GM21360 (cell line): ENCODE measurements around the gene RBMS1.
"Not testable (repeated sequence)": the region's sequence is repeated elsewhere in the genome, so short reads cannot be mapped to it uniquely, and the experiment has no call there.

Source experiments
- ATAC-seq: cut with Tn5 transposase; IDR thresholded peaks from one replicate; pipeline ENCODE4 v1.9.1; 2021; ENCODE audit warnings: mild to moderate bottlenecking, moderate library complexity; ENCODE audit not compliant: unreplicated experiment

The RBMS1 gene

DNA sequence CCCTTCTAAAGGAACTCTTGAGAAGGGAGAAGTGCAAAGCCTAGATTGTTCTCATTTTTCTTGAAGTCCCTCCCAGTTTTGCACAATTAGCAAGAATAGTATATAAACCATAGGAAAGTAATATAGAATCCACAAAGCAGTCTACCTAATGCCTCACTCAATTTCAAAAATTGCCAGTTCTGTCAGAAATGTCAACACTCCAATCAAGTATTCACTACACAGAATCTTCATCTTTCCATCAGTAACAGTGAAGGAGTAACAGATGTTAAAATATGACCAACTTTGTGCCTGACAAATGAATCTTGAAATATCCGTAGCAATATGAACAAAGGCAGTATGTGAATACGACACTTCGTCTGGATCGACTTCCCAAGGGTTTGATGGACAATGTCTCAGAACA lies 56.3 kb downstream of the RBMS1 start:
- no peak for ATAC-seq

DNA sequence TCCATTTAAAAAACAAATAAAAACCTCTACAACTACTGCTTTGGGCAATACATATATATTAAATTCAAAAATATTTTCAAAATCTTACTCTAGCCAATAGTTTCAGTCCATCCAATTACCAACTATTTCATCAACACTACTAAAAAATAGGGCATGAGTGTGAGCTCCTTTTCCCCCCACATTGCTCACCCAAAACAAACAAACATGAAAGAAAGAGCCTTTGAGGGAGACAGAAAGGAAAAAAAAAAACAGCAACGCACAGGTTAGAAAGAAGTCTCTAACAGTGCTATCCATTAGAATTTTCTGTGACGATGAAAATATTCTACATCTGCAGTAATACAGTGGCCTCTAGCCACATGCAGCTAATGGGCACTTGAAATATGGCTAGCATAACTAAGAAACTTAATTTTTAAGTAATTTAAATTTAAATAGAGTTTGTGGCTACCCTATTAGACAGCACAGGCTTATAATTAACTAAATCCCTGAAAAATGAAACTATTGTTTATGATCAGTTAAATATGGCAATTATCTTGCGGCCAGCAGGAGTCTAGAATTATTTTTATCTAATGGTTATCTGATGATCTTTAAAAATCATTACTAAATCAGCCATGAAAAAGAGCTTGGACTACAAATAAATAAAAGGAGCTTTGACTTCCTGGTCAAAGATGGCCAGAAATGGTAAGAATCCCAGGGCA lies 59.2 kb downstream of the RBMS1 start:
- ATAC-seq: no peak

DNA sequence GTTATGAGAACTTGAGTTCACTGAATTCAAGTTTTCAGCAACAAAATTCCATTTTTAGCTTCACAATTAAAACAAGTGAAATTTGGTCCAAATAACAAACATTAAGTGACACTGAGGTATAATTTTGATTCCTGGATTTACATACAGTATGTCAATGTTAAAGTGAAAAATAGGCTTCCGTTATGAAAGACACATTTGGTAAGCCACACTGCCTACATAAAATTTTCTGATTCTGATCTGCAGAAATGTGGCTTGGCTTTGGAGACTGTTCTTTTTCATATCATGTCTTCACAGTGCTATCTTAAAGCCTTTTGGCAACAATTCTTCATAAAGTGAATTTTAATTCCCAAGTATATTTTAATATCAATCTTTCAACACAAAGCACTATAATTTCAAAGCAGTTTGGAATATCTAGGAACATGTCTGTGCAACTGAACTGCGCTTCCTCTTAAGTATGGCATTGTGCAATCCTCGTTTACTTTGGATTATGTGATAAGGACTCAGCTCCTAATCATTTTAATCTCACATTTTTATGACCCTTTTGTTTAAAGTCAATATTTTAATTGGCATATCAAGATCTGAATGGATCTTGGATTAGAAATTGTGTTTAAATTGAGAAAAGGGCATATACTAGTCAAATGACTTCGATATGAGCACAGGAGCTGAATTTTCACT lies 60.0 kb downstream of the RBMS1 start:
- ATAC-seq: no peak

DNA sequence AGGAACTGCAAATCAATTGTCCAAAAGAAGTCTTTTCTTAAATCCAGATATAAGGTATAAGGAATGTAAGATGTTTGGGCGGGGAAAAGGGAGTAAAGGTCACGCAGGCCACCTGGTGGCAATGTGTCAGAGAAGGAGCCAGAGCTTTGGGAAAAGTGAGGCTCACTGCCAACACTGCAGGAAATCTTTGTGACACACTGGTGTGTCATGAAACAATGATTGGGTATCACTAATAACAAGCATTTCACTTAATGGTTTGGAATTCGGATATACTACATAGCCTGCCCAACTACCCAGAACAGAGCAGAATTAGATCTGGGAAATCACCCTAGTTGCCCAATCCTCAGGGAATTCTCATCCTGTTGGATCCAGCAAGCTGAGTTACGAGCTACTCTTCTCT lies 61.0 kb downstream of the RBMS1 start:
- no peak for ATAC-seq

DNA sequence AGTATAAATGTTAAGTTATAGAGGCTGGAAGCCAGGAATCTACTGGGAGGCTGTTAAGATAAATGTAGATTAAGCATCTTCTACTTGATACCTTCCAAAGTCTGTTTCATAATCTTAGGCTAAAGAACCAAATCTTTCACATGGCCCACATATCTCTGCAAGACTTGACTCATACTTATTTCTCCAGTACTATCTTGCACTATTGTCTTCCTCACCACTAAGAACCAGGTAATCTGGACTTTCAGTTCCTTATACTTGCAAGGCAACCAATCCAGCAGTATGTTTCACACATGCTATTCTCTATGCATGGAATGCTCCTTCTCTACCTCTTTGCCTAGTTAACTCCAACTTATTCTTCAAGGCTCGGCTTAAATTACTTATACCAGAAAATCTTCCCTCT lies 62.2 kb downstream of the RBMS1 start:
- ATAC-seq: no peak

DNA sequence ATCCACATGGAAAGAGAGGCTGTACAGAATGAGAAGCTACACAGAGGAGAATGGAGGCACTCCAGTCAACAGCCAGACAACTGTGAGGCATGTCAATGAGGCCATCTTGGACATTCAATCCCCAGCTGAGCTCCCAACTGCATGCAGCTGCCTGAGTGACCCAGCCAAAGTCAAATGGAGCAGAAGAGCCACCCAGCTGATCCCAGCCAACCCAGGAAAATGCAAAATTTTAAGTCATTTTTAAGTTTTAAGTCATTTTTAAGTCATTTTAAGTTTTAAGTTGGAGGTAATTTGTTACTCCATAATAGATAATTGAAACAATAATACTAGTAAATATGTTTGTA lies 63.6 kb downstream of the RBMS1 start:
- no peak for ATAC-seq

DNA sequence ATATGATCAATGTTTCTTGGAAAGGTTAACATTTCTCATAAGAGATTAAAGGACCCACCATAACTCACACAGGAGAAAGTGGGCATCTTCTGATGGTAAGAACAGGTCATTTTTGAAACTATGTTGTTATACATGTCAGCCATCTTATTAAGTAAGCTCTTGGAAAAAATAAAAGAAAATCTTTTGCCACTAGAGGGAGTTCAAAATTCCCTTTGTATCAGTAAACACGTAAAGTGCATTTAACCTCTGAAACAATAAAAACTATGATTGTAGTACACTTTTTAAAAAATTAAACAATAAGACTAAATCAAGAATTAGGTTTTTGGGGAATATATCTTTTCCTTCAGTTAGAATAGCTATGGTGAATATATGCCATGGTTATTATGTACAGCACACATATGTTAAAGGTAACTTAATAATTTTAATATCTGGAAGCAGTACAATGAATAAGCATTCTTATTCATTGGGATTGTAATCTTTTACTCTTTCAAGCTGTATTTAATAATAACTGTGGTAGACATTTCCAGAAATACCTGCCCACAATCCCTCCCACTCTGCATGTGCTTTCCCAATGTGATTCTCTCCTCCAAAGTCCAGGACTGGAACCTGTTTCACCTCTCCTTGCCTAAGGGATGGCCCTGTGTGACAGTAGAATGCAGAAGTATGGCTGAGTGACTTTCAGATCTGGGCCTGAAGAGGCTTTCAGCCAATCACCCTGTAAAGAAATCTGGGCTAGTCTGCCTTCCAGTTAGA lies 64.2 kb downstream of the RBMS1 start:
- ATAC-seq: no peak

DNA sequence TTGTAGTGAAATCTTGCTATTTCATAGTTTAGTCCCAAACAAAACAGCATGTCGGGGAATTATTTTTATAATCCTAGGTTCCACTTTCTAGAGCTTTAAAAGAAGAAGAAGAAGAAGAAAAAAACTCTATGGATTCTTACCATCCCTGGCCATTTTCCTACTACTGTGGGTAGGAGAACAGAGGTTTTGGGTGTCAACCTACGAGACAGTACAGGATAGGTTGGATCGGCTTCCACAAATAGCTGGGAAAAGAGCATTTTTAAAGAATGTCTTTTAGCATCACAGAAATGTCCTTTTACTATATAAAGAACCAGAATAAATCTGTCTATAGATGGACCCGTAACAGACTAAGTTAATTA lies 65.2 kb downstream of the RBMS1 start:
- ATAC-seq: no peak

DNA sequence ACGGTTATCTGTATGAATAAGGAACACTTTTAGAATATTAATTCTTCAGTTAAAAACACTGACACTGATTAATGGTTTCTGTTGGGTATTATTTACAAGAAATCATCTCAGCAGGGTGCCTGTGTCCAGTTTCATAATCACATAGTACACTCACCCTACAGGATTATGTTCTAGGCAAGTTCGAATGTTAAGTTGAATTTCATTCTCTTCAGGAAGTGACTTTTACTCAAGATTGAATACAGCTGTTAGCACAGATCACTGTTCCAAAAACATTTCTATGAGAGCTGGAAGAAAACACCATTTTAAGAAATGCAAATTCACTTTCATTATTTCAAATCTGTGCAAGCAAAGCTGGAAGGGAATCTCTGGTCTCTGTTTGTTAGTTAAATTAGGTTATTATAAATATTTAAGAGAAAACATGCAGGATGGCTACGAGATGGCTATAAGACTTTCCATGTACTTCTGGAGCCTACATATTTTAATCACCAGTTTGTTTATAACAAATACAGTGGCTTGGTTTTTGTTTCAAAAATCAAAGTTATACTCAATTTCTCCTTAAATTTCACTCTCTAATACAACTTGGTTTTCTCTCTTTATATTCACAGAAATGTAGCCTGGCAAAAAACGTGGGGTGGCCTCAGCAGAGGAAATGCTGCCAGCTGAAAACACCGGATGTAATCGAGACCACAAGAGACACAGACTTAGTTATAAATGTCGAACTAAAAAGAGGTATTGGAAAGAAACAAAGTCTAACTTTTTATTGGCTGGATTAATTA lies 65.8 kb downstream of the RBMS1 start:
- ATAC-seq: no peak

DNA sequence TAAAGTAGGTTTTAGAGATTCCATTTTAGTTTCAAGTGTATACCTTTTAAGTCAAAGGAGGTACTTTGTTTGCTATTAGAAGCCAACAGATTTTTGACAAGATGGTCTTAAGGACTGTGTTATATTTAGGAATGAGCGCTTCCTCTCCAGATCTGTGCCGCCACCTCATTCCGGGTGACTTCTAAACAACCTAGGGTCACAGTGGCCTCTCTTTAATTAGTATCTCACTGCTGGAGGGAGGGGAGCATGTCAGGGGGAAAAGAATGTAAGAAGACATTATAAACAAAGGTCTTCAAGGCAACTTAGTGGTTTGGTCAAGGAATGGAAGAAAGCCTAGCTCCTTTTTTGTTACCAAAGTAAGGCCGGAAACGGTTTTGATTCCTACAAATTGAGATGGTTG lies 67.0 kb downstream of the RBMS1 start:
- ATAC-seq: no peak

DNA sequence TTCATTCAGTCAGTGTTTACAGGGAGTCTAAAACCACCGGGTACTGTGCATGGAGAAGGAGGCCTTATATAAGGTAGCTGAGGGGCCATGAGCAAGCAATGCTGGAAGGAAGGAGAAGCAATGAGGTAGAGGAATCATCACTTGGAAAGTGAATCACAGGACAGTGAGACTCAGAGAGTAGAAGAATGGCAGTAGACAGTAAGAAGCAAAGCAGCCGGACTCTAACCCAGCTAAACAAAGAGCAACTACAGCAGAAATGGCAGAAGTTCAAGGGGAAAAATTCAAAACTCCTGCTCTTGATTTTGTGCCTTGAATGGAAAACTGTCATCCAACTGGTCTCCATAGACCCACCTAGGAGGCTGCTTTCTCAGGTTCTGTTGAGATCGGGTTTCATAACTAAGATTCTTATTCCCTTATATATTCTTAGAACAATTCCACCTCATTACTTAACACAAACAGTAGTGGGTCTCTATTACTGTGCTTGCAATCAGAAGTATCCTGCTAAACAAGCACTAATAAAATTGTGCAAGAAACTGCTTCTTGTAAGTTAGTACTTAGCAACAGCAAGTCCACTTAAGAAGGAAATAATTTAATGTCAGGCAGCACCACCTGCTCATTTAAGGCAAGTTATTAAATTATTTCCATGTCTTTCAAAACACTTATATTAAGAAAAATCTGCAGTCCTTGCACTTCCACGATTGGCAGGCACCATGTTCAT lies 68.0 kb downstream of the RBMS1 start:
- no peak for ATAC-seq

DNA sequence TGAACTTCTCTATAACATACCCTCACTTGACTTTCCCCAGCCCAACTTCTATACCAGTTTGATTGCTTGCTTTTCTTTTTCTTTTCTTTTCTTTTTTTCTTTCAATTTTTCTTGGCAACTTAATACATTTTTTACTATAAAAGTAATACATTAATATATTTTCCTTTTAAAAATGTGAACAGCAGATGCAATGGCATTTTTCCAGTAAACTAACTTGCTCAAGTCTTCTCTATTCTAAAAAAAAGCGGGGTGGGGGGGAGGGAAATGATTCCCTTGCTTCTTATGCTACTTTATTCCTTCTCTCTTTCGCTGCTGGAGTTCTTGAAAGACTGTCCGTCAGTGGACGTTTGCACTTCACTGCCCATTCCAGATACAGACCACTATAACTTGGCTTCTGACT lies 70.5 kb downstream of the RBMS1 start:
- ATAC-seq: no peak

DNA sequence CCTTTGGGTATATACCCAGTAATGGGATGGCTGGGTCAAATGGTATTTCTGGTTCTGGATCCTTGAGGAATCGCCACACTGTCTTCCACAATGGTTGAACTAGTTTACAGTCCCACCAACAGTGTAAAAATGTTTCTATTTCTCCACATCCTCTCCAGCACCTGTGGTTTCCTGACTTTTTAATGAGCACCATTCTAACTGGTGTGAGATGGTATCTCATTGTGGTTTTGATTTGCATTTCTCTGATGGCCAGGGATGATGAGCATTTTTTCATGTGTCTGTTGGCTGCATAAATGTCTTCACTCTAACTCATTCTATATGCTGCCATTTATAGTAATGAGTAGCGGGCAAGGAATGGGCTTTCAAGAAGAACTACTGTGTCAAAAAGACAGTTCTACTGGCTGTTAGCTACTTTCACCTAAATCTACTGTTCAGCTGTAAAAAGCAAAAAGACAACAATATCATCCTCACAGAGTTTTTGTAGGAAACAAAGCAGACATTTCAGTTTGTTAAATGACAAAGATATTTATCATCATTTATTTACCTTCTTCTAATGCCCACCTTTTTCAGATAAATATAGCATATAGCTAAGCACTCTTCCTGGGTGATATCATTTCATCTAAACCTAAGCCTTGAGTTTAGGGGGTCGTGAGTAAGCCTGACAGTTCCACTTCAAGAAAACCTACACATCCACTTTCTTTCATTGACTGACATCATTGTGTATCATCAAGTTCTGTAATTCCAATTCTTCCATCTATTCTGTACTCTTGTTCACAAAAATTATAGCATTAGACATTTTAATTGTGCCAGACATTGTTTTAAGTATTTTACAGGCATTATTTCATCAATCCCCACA lies 71.7 kb downstream of the RBMS1 start:
- not testable (repeated sequence) for ATAC-seq

DNA sequence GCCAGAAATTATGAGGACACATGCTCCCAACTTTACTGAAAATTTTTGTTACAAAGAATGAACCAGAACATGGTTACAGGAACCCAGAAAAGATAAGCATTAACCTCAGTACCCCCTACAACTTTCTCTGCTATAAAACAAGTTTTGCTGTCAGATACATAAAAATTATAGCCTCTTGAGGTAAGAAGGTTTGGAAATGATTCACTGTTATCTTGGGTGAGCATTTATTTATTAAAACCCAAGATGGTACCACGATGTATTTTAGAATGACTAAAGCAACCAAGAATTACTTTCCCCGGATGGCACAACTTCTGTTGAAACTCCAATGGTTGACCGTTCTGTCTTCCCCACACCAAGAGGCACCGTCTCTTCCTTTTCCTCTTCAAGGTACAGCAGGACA lies 72.9 kb downstream of the RBMS1 start:
- no peak for ATAC-seq

DNA sequence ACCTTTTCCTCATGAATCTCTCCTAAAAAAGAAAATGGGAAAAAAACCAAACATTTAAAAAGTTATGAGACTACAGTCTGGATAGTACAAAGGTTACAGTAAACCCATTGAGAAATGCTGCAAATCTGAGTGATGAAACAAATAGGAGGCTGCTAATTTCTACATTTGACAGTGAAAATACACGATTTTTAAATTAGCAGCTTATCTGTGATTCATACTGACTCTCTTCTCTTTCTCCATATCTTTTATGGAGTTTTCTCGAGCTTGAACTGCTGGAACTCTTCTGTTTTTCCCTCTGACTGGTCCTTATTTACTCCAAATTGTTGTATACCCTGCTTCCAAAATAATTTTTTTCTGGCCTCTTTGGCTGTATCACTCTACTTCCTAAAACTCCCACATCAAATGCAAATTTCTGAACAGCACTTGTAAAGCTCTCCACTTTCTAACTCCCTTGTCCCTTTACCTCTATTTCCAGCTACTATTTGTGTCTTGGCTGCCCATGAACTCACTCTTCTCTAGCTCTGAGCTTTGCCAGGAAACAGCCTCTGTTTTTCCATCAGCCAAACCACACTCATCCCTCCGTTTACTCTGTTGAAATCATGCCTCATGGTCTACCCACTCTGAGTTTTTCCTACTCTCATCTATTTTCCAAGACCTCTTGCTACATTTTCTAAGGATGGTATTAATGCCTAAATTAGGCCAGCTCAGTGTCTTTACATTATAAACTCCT lies 73.7 kb downstream of the RBMS1 start:
- ATAC-seq: no peak

DNA sequence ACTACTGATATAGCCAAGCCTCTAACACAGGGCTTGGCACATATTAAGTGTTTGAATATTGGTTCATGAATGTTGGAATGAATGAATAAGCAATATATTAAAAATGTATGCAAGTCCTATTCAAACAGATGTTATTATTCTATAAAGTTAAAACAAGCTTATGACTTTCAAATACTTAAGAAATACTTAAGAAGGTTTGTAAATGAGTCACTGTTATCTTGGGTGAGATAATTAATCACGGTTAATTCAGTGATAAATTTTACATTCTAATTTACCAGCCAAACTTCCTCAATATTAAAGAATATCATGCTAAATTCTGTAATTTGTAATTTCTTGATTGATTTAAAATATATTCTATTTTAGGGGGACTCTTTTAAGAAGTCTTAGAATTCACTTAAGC lies 74.8 kb downstream of the RBMS1 start:
- no peak for ATAC-seq

DNA sequence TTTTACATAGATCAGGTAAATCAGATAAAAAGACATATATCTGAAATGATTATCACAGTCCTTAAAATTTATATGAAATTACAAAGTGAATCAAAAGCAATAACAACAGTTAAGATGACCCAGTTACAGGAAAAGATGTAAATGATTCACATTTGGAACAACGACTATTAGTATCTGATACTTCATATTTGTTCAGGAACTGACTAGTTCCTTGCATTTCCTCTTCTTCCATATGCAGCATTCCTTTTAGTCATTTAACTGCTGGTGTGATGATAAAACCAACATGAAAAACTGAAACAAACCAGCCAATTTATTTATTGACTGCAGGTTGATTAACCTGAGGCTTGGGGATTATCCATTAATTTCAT lies 75.2 kb downstream of the RBMS1 start:
- ATAC-seq: no peak

DNA sequence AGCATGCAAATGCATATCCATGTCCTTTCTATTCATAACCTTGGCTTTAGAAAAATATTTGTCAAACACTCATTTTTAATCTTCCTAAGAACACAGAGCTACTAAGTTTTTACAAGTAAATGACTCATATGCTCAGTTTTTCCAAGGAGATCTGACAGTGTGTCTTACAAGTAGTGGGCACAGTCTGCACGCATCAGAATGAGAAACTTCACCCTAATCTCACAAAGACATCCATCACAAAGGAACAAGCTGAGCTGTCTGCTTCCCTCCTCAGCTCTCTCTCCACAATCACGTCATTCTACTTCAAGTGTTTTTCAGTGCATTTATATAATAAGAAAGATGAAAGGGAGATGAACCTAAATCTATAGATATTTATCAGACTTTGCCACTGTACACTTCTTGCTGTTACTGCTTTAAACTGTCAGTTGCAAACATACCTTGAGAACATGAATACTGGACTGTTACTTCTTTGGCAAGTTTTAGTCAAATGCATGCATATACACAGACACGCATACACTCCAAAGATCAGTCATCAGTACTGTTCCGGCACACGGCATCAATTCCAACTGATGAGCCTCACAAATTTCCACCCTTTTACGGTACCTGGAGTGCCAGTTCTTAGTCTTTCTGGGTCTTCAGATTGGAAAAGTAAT lies 75.7 kb downstream of the RBMS1 start:
- ATAC-seq: no peak

DNA sequence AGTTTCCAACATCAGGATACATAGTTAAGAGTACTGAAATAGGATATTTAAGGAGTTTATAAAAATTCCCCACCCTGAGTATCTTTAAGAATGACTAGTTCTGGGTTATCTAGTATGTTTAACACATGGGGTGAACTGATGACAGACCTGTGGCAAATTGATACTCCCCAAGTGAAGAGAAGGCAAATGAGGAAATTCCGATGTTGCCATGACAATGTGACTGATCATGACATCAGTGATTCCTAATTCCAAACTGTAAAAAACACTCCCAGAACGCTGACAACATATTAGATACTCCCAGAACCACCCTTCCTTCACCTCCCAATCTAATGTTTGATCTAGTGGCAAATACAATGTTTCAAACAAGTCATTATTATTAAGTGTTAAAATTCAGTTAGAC lies 77.6 kb downstream of the RBMS1 start:
- ATAC-seq: no peak
